ENCODE data around the gene LMNTD2.

- TF ChIP-seq CTCF (IDR thresholded peaks at IDR 0.05), result no peak
- no peak for TF ChIP-seq POLR2AphosphoS5 (IDR thresholded peaks at IDR 0.05)
These were observed 28.0 kb downstream of the LMNTD2 start for GRCh38 chr11:532527-532985.
